ENCODE data around the gene DGKH. TPM values are rescaled to one million over a fixed set of nuclear protein-coding genes. Genes with fewer than 3 reads are reported as not detected.

DGKH gene
- total RNA-seq, 2 experiments from 2014 or later: 18.9 to 19.1 TPM

DNA sequence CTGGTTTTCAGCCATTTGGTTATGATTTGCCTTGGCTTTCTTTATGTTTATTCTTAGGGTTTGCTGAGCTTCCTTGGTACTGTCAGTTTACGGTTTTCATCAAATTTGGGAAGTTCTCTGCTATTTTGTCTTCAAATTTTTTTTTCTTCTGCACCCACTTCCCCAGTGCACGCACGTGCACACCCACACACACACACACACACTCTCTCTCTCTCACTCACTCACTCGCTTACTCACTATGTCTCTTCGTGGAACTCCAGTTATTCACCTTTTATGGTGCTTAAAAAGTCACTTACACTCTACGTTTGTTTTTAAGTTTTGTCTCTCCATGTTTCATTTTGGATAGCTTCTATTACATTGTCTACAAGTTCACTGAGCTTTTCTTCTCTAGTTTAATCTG, 230.6 kb downstream of the DGKH start:
- ATAC-seq (ENCODE audit: low read depth): peak; percentile 44
- H3K27me3 Mint-ChIP-seq: no peaks in the 10 kb centered on the region
- H3K27ac Mint-ChIP-seq: no peak overlapping the region
- H3K4me3 Mint-ChIP-seq: no peak overlapping the region
- H3K4me1 Mint-ChIP-seq: peaks cover 28% of the 10 kb centered on the region
- no peak for DNase-seq
- POLR2A ChIA-PET: interaction anchor here (0.6 kb wide), 1 partner anchor 367 kb away, joined by 3 read pairs; no protein-coding TSS in a partner anchor
- peaks cover 17% of the 10 kb centered on the region for H3K36me3 Mint-ChIP-seq
- H3K9me3 Mint-ChIP-seq: no peaks in the 10 kb centered on the region

DNA sequence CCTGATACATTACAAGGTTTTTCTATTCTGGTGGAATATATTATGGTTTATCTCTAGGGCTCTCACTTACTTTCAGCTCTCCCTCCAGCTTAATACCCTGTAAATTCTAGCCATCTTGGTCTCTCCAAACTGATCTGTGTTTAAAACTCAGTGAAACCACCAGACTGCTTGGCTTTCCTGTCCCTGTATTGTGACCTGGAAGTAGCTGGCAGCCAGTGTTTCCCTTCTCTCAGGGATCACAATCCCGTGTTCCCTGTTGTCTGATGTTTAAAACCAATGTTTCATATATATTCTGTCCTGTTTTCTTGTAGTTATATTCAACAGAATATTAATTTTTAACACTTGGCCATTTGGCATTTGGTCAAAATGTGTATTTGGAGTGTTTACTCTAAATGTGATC, 231.5 kb downstream of the DGKH start:
- POLR2A ChIA-PET: no interaction called here
- Mint-ChIP-seq H3K4me3 (no peak overlapping the region), H3K27ac (no peak overlapping the region), H3K27me3 (no peaks in the 10 kb centered on the region), H3K36me3 (peaks cover 15% of the 10 kb centered on the region), H3K4me1 (peaks cover 23% of the 10 kb centered on the region), H3K9me3 (no peaks in the 10 kb centered on the region)
- ATAC-seq (ENCODE audit: low read depth) (no peak), DNase-seq (no peak)

DNA sequence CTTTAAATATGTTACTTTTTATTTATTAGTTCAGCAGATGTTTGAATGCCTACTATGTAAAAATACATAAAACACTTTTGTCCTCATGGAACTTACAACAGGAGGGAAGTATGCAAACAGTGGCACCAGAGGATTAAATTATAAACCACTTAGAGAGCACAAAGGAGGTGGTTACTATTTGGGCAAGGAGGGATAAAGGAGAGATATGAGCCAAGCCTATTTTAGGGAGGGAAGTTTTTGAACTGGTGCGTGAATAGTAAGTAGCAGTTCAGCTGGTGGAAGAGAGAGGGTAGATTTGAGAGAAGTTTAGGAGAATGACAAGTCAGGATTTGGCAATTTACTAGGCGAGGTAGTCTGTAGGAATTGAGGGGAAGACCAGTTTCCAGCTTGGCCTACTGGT, 232.1 kb downstream of the DGKH start:
- no peak overlapping the region for H3K4me3 Mint-ChIP-seq
- H3K27ac Mint-ChIP-seq: no peak overlapping the region
- H3K4me1 Mint-ChIP-seq: peaks cover 20% of the 10 kb centered on the region
- POLR2A ChIA-PET: no interaction called here
- DNase-seq (no peak), ATAC-seq (ENCODE audit: low read depth) (no peak)
- H3K9me3 Mint-ChIP-seq: no peaks in the 10 kb centered on the region
- H3K36me3 Mint-ChIP-seq: peaks cover 14% of the 10 kb centered on the region
- no peaks in the 10 kb centered on the region for H3K27me3 Mint-ChIP-seq

DNA sequence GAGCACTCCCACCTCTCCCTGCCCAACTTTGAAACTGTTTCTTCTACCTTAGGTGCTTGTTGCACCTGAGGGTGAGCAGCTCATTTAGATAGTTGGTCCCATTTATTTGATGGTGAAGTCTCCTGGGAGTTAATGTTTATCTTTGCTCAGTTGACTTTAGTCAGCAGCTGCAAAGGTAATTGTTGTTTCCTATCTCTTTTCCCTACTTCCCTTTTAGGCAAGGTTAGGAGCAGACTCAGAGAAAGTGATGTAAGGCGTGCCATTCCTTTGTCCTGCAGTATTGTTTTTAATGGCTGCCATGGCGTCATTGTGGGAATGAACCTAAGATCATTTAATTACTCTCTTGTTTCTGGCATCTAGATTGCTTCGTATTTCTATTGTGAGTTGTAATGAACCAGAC, 235.1 kb downstream of the DGKH start:
- DNase-seq: no peak
- Mint-ChIP-seq H3K36me3 (peaks cover 19% of the 10 kb centered on the region), H3K27ac (no peak overlapping the region), H3K9me3 (no peaks in the 10 kb centered on the region), H3K4me1 (peaks cover 9% of the 10 kb centered on the region), H3K27me3 (no peaks in the 10 kb centered on the region), H3K4me3 (no peak overlapping the region)
- ATAC-seq (ENCODE audit: low read depth): no peak
- POLR2A ChIA-PET: no interaction called here

DNA sequence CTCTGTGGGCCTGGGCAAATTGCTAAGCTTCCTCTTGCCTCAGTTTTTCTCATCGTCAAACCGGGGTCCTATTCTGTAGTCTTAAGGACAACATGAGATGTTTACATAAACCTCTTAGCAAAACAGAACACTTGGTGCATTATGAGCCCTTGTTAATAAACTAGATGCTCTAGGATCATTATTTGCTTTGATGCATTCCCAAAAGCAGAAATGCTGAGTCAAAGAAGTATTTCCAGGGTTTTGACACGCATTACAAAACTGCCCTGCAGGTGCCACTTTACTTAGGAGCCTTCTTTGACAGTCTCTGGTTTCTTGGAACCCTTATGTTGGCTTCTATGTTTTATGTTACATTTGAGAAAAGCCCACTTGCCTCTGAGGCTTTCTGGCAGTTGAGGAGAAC, 235.6 kb downstream of the DGKH start:
- H3K36me3 Mint-ChIP-seq: peaks cover 23% of the 10 kb centered on the region
- POLR2A ChIA-PET: no interaction called here
- H3K27ac Mint-ChIP-seq: no peak overlapping the region
- ATAC-seq (ENCODE audit: low read depth): no peak
- H3K4me1 Mint-ChIP-seq: peaks cover 9% of the 10 kb centered on the region
- no peak for DNase-seq
- no peaks in the 10 kb centered on the region for H3K27me3 Mint-ChIP-seq
- no peaks in the 10 kb centered on the region for H3K9me3 Mint-ChIP-seq
- no peak overlapping the region for H3K4me3 Mint-ChIP-seq

Other genes starting within 250 kb of the DGKH start
- gene VWA8, start 87.5 kb upstream of the DGKH start, total RNA-seq: 10 to 100 TPM; 18.6 to 21.1 TPM
- gene AKAP11, start 223.5 kb downstream of the DGKH start, total RNA-seq: 10 to 100 TPM; 30.1 to 30.6 TPM

Measured in activated naive CD8-positive, alpha-beta T cell treated with anti-CD3 and anti-CD28 coated beads, Interleukin-2, amount 10 ng/mL, durations not matched to agents 7 days and 5 days (primary cell).